Lower leg skin (tissue), 4 donors: Measurements from ENCODE around the gene SMARCC2. TPM values are rescaled to one million over a fixed set of nuclear protein-coding genes. Genes with fewer than 3 reads are reported as not detected.
A peak's percentile ranks its signal among the peaks of the same experiment; 100 is the strongest.

ENCODE experiments used
- DNase-seq, 2 donors: peaks; one replicate each; pipeline ENCODE4 v3.0.0-alpha.2; 2019; ENCODE audit warnings: low spot score in 2 of 2
- H3K4me3 ChIP-seq: fragments of 200-600 bp; sonication (generic); 2 replicates; pipeline ENCODE4 v1.5.1; 2017; ENCODE audit warnings: mild to moderate bottlenecking, low read depth; ENCODE audit not compliant: poor library complexity, severe bottlenecking
- CTCF ChIP-seq, 3 donors: fragments of 450-650 bp; IDR thresholded peaks; one replicate each; pipeline ENCODE4 v1.5.1; 2016; ENCODE audit warnings: antibody characterized with exemption in 3 of 3, mild to moderate bottlenecking in 3 of 3, moderate library complexity in 2 of 3
- POLR2A ChIP-seq, 2 donors: fragments of 450-650 bp; IDR thresholded peaks; one replicate each; pipeline ENCODE4 v1.6.1; 2016 to 2017; ENCODE audit warnings: antibody characterized with exemption in 2 of 2, mild to moderate bottlenecking in 1 of 2, moderate library complexity in 1 of 2
- WGBS, 2 donors: methylation state at CpG; one replicate each; pipeline ENCODE4 v1.1.5; 2018; 5-methylcytosine and 5-hydroxymethylcytosine counted together
- intact Hi-C: fragments of 100-400 bp; cut with DNase I; formaldehyde crosslinking; loops from one replicate; pipeline ENCODE4 v1.15.0; 2023; ENCODE audit warnings: low total_unique reads
- total RNA-seq, 4 donors: library from RNA; depleted of rRNA; stranded (reverse); fragments of >200 nt; gene quantifications; one replicate each; pipeline ENCODE4 v1.1.0, GENCODE V29; 2016

SMARCC2 gene
- total RNA-seq, 4 donors from 2014 or later, result 55.3 to 90.5 (median 63.5) TPM

- TF ChIP-seq POLR2A (IDR thresholded peaks at IDR 0.05) (no peak), CTCF (IDR thresholded peaks at IDR 0.05) (no peak)
- WGBS, 2 donors, result 2 to 3% methylated on average over 29 of the region's 29 CpGs
- peak overlapping the region; percentile 92 for H3K4me3 ChIP-seq
- peak; percentile 67 to 95 for DNase-seq
- intact Hi-C loops, result loop anchor here (2.0 to 5.0 kb wide), 2 partner anchors 29 to 58 kb away; partner anchors contain the start of genes MYL6 and SMARCC2
These were observed 59.9 kb downstream of the SMARCC2 start for GRCh38 chr12:56129206-56129941.

DNA sequence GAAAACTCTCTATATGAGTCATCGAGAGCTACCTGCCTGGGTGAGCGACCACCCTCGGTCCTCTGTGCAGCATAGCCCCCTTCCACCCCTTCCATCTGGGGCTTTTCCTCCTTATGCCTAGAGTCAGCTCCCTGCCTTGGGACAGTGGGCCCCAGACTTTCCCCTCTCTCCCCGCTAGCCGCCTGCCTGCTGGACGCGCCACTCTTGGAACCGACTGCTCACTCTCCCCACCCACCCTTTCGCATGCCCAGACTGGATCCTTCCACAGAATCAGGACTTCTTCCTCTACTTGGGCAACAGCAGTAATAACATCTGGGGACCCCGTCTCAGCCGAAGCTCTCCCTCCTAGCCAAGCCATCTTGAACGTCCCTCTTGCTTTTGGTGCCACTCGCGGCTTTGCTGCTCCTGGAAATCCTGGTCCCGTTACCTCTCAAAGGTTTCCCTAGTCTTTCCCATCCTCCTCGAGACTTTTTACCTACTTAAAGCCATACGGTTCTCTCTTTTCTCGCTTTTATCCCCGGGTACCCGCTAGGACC lies 60.5 kb downstream of the SMARCC2 start:
- H3K4me3 ChIP-seq, result peak overlapping the region; percentile 92
- peak in 1 of 2 donors; percentile 92 for DNase-seq
- TF ChIP-seq POLR2A (IDR thresholded peaks at IDR 0.05) (no peak), CTCF (IDR thresholded peaks at IDR 0.05) (no peak)
- intact Hi-C loops, result loop anchor here (2.0 to 5.0 kb wide), 2 partner anchors 30 to 59 kb away; partner anchors contain the start of genes MYL6 and SMARCC2
- WGBS, 2 donors, result 0 to 1% methylated on average over 20 of the region's 20 CpGs

DNA sequence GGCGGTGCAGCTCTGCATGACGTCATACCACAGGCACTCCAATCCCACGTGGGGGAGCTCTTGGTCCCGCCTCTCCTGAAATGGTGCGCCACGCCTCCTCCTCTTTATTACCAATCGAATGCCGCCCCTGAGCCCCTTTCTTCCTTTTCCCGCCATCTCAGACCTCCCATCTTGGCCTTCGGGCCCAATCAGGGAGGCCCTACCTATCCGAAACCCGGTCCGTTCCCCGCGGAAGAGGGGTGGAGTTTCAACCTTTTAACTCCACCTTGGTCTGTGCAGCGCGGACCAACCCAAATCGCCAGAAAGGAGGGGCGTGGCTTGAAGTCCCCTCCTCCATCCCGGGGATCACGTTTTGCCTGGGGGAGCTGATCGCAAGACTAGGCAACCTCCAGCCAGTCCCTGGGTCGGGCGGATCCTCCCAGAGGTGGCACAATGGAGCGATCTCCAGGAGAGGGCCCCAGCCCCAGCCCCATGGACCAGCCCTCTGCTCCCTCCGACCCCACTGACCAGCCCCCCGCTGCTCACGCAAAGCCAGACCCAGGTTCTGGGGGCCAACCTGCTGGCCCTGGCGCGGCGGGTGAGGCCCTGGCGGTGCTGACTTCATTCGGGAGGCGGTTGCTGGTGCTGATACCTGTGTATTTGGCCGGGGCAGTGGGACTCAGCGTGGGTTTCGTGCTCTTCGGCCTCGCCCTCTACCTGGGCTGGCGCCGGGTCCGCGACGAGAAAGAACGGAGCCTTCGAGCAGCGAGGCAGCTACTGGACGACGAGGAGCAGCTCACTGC lies 61.2 kb downstream of the SMARCC2 start, which contains the start of gene ESYT1:
ESYT1 (plus strand) TSS at position 380 of the 782 bp plus-strand sequence; CDS start at position 433, 53 bp downstream.
- peak; percentile 99 to 100 for DNase-seq
- TF ChIP-seq CTCF (IDR thresholded peaks at IDR 0.05) (no peak), POLR2A (IDR thresholded peaks at IDR 0.05) (no peak)
- 0% methylated on average over 32 to 34 of the region's 49 CpGs for WGBS, 2 donors
- intact Hi-C loops, result loop anchor here (2.0 to 5.0 kb wide), 2 partner anchors 31 to 59 kb away; partner anchors contain the start of genes MYL6 and SMARCC2
- H3K4me3 ChIP-seq, result peak within 1 kb of the TSS; percentile 92

GRCh38 chr12:56127485-56127887 lies 61.8 kb downstream of the SMARCC2 start:
- WGBS, 2 donors, result 0 to 1% methylated on average over 8 of the region's 8 CpGs
- no peak overlapping the region for H3K4me3 ChIP-seq
- TF ChIP-seq CTCF (IDR thresholded peaks at IDR 0.05) (no peak), POLR2A (IDR thresholded peaks at IDR 0.05) (no peak)
- intact Hi-C loops, result loop anchor here (5.0 kb wide), 1 partner anchor 60 kb away; the partner anchor contains the start of gene SMARCC2
- no peak for DNase-seq

DNA sequence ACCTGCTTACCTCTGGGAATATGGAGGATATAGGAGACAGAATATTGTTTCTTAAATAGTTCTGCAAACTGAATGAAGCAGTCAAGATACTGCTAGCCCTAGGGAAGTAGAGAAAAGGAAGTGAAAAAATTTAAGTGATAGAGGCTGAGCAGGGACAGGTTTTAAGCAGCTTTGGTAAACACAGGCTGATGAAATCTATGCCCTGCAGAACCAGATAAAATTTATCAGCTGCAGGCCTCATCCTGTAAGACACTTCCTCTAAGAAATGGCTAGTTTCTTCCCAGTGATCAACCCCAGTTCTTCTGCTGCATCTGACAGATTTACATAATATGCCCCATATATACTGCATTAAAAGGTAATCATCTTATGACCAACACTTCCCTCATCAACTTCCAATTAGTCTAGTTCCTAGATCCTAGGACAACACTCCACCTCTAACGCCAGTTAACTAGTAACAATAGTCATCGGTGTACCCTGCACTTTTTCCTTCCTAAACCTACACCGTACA lies 62.5 kb downstream of the SMARCC2 start:
- no peak for TF ChIP-seq POLR2A (IDR thresholded peaks at IDR 0.05)
- TF ChIP-seq CTCF (IDR thresholded peaks at IDR 0.05), result no peak
- no peak for DNase-seq
- WGBS, 2 donors, result 52 to 54% methylated on average over 3 of the region's 3 CpGs
- no peak overlapping the region for H3K4me3 ChIP-seq
- intact Hi-C loops, result loop anchor here (5.0 kb wide), 1 partner anchor 61 kb away; the partner anchor contains the start of gene SMARCC2
